DMS53 (cell line): ENCODE results near the gene CFAP97D1.

Experiments used
- DNase-seq: peaks from one replicate; lab custom pipeline; 2025; lab: John Stamatoyannopoulos, UW

CFAP97D1 gene

DNA sequence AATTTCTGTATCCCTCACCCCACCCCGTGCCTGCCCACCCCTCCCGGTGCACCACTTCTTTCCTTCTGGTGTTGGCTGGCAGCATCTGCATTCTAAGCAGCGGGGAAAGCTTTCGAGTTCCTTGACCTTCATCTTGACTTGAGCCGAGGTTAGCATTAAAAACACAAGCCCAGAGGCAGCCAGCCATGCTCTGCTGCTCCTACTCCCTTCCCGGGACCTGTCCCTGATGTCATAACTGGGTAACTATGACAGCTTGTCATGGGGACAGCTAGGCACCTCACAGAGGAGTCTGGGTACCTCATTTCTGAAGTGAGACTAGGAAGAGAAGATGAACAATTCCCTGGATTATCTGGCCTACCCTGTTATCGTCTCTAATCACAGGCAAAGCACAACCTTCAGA is at the start of gene CFAP97D1:
Gene CFAP97D1 (plus strand): TSS at position 301 of the 400 bp plus-strand sequence. CDS start 28 bp downstream, at position 329.
- no peak for DNase-seq

DNA sequence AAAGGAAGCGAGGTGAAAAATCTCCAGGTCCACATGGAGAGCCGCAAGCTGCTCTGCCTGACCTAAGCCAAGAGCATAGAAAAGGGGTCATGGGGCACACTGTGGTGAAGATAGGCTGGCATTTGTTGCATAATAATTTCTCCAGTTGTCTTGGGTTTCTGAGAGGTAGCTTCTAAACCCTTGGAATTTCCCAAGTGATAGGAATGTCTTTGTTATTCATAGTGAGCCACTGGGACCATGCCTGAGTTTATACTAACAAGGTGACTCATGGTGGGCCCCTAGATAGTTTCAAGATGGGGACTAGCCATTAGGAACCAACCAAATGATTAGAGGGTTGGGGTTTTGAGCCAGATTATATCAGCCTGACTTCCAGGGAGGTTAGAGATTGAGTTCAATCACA is 47.3 kb upstream of the CFAP97D1 start:
- DNase-seq = no peak

DNA sequence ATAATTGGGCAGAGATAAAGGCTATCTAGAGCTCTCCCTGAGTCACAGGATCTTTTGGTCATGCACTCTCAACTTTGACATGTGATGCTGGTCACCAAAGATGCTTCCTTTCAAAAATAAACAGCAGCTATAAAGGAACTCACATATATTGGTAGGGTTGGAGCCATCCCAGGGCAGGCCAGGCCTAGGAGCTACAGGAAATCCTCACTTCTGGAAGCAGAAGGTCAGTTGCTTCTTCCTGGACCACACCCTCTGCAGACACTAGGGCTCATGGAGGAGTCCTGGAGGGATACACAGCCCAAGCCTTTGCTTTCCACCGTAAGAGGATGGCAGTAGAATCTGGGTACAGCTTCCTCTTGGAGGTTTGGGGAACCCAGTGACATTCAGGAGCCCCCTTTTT is 46.3 kb upstream of the CFAP97D1 start:
- no peak for DNase-seq

DNA sequence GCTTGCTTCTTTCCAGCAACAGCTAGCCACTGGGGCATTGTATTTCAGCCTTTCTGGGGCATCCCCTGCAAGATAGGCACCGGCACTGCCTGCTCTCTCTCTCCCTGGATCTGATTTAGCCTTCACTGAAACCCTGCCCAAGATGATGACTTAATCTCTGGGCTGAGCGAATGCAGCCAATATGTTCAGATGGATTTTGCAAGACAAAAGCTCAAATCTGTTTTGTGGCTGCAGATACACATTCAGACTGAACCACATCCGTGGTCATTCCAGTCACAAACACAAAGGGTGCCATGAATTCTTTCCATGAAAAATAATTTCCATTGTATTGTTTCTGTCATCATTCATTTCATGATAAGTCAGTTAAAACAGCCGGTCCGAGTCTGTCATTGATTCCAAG is 45.9 kb upstream of the CFAP97D1 start:
- DNase-seq = no peak

DNA sequence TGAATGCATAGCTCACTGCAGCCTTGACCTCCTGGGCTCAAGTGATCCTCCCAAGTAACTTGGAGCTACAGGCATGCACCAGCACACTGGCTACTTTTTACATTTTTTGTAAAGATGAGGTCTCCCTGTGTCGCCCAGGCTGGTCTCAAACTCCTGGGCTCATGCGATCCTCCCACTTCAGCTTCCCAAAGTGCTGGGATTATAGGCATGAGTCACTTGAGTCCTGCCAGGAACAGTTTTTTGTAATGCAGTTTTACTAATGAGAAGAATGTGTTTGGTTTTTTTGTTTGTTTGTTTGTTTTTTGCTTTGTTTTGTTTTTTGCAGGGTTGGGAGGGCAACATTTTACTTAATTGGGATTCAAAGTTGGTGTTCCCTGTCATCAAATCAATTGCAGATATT is 43.8 kb upstream of the CFAP97D1 start:
- no peak for DNase-seq

DNA sequence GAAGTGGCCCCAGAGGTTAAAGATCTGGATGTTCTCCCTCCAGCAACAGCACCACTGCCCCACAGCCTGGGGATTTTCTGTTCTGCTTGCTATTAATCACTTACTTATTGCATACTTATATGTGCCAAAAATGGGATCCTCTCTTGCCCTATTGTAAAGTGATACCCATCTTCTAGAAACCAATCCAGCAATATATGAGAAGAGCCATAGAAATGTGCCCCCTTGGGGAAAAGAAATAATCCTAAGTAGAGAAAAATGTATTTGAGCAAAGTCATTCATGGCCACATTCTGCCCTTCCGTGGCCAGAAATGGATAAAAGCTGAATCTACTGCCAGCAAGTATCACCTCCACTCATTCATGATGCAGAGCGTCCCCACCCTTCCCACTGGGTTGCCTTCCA is 42.5 kb upstream of the CFAP97D1 start:
- no peak for DNase-seq

DNA sequence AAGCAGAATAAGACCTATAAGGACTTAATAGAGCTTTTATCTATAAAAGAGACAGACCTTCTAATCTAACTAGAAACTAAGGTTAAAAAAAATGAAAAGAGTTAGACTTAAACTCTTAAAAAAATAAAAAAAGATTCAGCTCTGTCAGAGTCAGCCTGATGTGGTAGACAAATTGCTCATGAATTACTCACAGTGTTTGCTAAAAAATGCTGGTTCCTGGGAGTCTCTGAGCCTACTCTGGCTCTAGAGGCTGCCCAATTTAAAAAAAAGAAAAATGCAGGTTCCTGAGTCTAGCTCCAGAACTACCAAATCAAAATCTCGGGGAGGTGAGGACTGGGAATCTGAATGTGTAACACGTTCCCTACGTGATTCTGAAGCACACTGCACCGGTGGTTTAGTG is 39.7 kb upstream of the CFAP97D1 start:
- DNase-seq = no peak

DNA sequence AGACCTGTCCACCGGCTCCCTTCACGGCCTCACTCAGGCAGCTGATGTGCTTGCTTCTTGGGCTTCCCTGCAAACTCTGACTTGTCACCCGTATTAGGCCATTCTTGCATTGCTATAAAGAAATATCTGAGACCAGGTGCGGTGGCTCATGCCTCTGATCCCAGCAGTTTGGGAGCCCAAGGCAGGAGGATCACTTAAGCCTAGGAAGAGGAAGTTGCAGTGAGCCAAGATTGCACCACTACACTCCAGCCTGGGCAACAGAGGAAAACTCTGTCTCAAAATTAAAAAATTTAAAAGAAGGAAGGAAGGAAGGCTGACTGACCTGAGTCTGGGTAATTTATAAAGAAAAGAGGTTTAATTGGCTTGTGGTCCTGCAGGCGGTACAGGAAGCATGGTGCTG is 38.6 kb upstream of the CFAP97D1 start:
- no peak for DNase-seq

DNA sequence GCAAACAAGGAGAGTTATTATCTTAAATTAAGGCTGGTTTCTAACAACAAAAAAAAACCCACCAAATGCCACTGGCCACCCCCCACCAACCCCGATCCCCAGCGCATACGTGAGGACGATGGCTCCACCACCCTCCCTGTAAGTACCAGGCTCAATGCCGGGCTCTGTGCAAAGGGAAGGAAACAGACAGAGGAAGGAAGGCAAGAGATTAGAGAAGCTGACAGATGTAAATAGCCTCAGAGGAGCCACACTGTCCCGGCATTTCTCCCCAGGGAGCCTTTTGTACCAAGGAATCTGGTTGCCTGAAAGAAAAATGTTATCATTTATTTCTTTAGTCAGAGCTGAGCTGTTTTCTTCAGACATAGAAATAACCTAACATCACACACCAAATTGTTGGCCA is 34.7 kb upstream of the CFAP97D1 start:
- no peak for DNase-seq

DNA sequence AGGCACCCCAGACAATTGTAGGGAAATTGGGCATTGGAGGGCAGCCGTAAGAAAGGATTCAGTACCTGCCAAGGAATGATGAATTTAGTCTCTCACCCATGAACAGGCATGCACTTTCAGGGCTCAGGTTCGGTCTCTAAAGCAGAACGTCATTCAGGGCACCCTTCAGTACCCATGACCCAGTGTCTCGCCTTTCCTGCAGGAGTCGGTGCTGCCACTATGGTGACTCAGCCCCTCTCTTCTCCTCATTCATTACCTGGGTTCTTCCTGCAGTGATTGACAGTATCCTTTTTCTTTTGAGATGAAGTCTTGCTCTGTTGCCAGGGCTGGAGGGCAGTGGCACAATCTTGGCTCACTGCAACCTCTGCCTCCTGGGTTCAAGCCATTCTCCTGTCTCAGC is 30.1 kb upstream of the CFAP97D1 start:
- no peak for DNase-seq

DNA sequence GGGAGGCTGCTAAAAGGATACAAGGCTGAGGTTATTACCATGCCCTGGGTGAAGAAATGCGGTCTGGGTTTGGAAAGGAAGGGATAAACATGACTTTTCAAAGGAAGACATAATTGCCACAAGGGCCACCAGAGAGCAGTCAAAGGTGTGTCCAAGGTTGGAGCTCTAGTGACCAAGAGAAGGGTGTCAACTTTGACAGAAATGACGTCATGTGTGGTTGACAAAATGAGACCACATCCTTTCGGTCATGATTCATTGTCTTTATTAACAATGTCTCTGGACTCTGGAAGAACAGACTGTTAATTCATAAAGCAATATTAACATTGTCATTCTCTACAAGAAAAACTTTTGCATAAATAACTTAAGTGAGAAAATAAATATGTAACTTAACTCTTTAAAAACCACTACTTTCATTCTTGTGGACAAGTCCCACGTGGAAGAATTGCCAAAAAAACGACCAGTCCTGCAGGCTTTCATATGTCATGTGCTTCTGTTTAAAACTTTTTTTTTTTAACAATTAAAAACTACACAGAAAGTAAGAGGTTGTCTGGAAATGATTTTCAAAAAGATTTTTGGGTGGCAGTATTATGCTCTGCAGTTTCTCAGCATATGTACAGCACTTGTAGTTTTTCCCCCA is 26.6 kb upstream of the CFAP97D1 start:
- no peak for DNase-seq

DNA sequence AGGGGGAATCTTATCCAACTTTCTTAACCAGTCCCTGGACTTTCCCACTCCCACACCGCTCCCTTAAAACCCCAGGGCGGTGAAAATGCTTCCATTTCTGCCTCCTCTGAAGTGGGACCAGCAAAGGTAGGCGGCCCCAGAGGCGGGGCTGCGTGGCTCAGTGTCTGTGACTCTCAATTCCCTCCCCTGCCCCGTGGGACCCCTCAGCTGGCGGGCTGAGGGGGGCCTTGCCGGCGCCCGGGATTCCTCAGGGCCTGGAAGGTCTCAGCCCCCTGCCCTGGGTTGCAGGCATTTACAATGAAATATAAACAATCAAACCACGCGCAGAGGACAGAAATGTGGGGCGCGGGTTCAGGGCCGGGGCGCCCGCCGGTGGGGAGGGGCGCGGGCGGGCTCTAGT is 25.3 kb upstream of the CFAP97D1 start:
- no peak for DNase-seq

DNA sequence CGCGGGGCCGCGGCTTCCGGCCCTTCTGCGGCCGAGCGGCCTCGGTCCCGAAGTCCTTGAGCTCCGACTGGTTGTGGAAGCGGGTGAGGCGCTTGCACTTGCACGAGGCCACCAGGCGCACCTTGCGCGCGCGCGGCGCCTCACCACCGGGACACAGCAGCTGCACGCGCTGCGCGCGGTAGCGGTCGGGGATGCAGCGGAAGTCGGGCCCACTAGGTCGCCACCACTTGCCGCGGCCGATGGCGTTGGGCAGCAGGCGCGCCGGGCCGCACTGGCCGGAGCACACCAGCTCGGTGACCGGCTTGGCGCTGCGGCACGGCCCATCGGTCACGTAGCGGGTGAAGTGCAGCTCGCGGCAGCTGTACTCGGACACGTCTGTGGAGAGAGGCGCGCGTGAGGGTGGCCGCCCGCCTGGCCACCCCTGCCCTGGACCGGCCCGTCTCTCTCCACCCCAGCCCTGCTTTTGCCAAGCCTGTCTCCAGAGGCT is 24.8 kb upstream of the CFAP97D1 start:
- DNase-seq = peak; percentile 93

DNA sequence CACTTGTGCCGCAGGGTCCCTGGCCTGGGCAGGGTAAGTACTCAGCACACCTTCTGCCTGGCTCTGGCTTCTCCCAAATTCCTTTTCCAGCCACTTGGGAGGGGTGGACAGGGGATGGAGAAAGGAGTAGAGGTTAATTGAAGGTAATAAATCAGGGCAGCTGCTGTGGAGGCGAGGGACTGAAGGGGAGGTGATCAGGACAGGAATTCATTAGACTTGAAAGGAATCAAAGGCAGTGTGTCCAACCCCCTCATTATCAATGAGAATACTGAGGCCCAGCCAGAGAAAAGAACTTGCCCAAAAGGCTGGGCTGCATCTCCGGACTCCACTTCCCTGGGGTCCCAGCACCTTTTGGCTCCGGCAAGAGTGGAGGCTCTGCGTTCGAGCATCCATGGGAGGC is 24.0 kb upstream of the CFAP97D1 start:
- no peak for DNase-seq

DNA sequence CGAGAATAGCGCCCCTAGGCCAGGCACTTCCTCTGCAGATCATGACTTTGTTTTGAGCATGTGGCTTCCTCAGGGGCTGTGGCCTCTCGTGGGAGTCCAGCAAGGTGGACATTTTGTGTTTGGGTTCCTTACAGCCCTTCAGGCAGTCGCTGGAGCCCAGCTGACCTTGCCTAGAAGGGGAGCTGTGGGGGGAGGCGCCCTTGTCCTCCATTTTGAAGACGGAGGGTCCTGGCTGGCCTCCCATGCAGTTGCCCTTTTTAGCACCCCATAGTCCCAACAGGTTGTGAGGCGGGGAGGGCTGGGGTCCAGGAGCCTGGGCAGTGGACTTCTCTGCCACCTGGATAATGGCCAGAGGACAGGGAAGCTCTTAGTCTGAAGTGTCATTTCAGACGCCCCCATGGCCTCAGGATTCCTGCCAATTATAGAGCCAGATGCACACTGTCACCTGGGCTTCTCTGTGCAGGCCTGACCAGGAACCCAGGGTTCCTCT is 23.0 kb upstream of the CFAP97D1 start:
- no peak for DNase-seq

DNA sequence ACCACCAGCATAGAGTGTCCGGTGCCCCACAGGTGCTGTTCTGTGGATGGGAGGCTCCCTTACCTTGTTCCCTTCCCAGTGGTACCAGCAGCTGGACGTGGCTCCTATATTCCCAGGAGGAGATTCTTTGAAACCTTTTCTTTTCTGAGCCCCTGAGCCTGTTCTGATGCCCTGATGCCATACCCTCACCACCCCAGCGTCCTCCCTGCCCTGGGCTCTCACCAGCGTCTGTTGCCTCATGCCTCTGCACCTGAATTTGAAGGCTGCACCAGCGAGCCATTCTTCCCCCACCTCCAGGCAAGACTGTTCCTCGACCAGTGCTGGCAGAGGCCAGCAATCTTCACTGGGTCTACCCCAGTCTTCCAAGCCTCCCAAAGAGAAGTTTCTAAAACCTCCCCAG is 22.1 kb upstream of the CFAP97D1 start:
- no peak for DNase-seq

DNA sequence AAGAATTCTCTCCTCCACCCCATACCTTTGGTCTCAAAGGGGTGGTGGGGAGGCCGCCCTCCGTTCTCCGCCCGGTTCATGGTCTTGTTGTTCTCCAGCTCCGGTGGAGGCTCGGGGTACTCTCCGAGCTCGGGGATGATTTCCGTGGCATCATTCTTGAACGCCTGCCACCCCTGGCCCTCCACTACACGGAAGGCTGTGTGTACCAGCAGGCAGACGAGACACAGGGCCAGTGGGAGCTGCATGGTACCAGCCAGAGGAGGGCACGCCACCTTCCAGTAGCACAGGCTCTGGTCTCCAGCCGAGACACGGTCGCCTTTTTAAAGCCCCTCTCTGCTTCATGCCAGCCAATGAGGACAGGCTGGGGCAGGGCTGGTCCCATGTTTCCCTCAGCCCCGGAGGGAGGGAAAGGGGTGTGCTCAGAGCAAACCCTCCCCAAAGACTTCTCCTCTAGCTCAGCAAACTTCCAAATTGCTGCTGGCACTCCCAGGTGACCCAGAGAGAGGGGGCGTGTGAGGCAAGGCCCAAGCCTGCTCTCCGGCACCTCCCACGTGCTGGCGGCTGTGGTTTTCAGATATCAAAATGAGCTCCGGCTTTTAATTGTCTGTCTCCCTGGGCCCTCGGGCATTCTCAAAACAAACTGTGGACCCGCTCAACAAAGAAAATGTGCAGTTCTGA is 21.6 kb upstream of the CFAP97D1 start, which contains the start of gene SOST:
Gene SOST (minus strand): TSS at position 295 of the 678 bp plus-strand sequence. CDS start 50 bp downstream, at position 245.
- no peak for DNase-seq

DNA sequence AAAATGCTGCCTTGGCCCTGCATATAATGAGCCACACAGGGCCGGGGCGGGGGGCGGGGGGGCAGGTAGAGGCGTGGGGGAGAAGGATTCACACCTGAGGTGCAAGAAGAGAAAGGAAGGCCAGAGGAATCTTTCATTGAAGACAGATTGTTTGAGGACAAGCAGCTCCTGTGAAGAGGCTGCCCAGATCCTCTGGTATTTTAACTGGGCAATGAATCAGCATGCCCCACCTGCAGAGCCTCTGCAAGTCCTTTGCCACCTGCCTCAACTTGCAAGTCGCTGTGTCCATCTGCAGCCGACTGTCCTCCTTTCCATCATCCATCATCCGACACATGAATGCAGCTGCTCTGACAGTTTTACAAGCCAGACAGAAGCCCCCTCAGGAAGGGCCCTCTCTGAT is 20.4 kb upstream of the CFAP97D1 start:
- DNase-seq = peak; percentile 53

DNA sequence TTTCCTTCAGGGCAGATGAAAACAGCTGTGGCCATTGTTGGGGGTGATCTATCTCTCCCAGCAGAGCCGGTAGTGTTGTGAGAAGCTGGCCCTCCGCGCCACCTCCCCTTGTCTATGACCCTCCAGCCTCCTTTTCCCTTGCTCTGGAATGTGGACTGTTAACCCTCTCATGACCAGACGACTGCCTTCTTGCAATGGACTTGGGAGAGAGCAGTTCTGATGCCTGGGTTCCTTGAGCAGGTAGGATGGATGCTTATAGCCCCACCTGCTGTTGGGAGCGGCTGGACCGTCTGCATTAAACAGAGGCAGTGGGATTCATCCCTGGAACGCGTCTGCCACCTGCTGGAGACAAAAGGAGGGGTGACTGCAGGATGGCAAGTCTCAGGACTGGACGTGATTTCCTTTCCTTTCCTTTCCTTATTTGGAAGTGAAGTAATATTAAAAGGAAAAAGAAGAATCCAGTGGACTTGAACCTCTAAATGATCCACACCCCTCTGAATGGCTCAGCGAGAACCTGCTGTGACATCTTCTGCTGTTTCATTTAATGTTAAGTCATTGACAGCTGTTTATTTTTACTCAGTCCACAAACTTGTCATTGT is 19.9 kb upstream of the CFAP97D1 start:
- peak; percentile 96 for DNase-seq

DNA sequence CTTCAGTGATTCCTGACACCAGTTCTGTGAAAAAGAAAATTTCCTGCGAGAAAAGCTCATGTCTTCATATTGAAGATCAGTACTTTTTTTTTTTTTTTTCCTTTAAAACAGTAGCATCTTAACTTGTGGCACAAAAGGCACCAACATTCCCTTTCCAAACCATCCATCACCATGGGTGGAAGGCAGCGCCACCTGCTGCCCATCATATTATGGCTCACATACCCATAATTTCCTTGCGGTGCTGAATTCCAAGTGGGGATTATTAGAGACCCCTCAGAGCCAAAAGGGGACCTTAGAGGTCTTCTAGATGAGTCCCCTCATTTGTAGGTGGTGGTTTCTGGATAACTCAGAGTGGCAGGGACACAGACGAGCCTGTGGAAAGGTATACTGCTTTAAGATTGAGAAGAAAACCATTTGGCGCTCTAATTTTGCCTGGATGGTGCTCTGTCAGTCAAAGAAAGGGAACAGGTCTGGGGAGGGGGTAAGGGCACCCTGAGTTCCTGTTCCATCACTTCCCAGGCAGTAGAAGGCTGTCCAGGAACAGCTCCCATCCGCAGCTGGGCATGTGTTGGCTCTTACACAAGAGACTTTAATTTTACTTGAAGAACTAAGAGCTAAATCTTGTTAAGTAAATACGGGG is 13.7 kb upstream of the CFAP97D1 start:
- peak; percentile 79 for DNase-seq

DNA sequence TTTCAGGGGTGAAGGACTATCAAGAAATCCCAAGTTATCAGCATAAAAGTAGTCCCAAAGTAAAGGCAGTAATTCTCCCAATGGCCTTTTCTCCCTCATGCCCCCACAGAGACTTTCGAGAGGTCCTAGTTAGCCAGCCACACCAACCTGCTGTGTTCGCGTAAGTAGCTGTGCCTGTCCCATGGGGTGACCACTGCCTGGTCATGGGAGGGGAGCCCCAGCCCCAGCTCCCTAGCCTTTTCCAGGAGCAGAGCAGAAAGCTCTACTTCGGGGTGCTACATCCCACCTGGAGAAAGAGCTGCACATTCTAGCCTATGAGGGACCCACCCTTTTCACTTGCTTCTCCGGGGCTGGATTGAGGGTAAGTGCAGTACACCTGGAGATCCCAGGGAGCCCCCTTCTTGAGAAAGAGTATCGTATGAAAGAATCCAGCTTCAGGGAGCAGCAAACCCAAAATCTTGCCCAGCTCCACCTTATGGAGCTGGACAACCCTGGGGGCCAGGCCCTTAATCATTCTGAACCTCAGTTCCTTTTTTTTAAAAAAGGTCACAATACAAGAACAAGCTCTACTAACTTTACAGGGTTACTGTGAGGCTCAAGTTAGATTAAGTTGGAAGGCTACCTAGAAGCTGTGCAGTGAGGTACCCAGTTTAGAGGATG is 13.1 kb upstream of the CFAP97D1 start:
- no peak for DNase-seq

DNA sequence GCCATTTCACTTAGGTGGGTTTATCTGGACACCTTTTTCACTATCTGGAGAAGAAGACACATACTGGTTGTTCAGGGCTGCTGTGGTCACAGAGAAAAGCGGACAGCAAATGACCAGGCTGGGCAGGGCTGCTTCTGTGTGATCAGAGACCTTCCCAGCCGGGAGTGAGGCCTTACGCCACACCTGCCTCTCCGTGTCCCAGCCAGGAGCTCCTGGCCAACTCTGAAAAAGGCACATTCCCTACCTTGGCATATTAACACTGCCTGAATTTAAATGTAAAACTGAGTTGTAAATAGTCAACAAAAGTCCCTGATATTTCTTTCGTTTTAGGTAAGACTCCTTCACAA is 12.5 kb upstream of the CFAP97D1 start:
- no peak for DNase-seq
